Gastroesophageal sphincter (tissue), 3 donors: ENCODE data around the gene BTBD17.

Source experiments
- CTCF ChIP-seq, 4 experiments: fragments of 200-600 bp in 2 of 4; fragments of 450-650 bp in 2 of 4; sonication (generic) in 1 of 4; IDR thresholded peaks; one replicate each; pipeline ENCODE4 v1.5.1; 2017 to 2019; ENCODE audit warnings: antibody characterized with exemption in 4 of 4, mild to moderate bottlenecking in 2 of 4, moderate library complexity in 2 of 4
- EP300 ChIP-seq: sonication (generic); formaldehyde crosslinking; IDR thresholded peaks from one replicate; pipeline ENCODE4 v1.6.1; 2017; ENCODE audit warnings: antibody characterized with exemption, mild to moderate bottlenecking
- POLR2A ChIP-seq, 2 donors: fragments of 450-650 bp; IDR thresholded peaks; one replicate each; pipeline ENCODE4 v1.6.1; 2017; ENCODE audit warnings: antibody characterized with exemption in 2 of 2, mild to moderate bottlenecking in 2 of 2, moderate library complexity in 1 of 2
- POLR2AphosphoS5 ChIP-seq: sonication (generic); formaldehyde crosslinking; IDR thresholded peaks from one replicate; pipeline ENCODE4 v1.6.1; 2017; ENCODE audit warnings: antibody characterized with exemption

GRCh38 chr17:74390680-74391653 lies 29.3 kb upstream of the BTBD17 start:
- TF ChIP-seq CTCF (IDR thresholded peaks at IDR 0.05) (no peak), POLR2AphosphoS5 (no peak), POLR2A (IDR thresholded peaks at IDR 0.05) (no peak), EP300 (no peak)
